ENCODE data around the gene UVRAG. TPM values are rescaled to one million over a fixed set of nuclear protein-coding genes. Genes with fewer than 3 reads are reported as not detected.

UVRAG gene
- total and polyA plus RNA-seq, 2 of the 4 experiments (the other 2 are of a cell fraction), result 5.6 to 10.9 TPM

- dilution Hi-C loops (cut with HindIII; ENCODE audit: low sequenced_read_pairs, unreplicated experiment), result no loop called here
Measured at GRCh38 chr11:75919525-75919924, 104.5 kb downstream of the UVRAG start.

More at GRCh38 chr11:75919525-75919924, 104.5 kb downstream of the UVRAG start:
- no peak overlapping the region for H2AK5ac ChIP-seq (ENCODE audit: low read depth, low read length)
- peaks cover 2% of the 10 kb centered on the region for H3K4me1 ChIP-seq (ENCODE audit: control insufficient read depth, insufficient read depth, low read length)
- no peak overlapping the region for H2AK9ac ChIP-seq (replicated peaks; ENCODE audit: low read depth, low read length, poor library complexity)
- ATAC-seq (ENCODE audit: low read depth), result peak; percentile 42
- no peak overlapping the region for H4K91ac ChIP-seq (ENCODE audit: insufficient read depth, low read depth, low read length)
- no peak overlapping the region for H3K23ac ChIP-seq (ENCODE audit: low read depth, low read length)
- H3K9me3 ChIP-seq (ENCODE audit: control insufficient read depth, insufficient read depth, low read length), result no peaks in the 10 kb centered on the region
- H3K4me3 ChIP-seq (ENCODE audit: insufficient read depth, low read depth, low read length), result no peak overlapping the region
- no peak overlapping the region for H2AFZ ChIP-seq (replicated peaks; ENCODE audit: low read length, poor library complexity)
- no peak overlapping the region for H3K56ac ChIP-seq (ENCODE audit: extremely low read depth, insufficient read depth, low read length)
- no peak overlapping the region for H2BK120ac ChIP-seq (ENCODE audit: low read depth, low read length)
- H3K9ac ChIP-seq (ENCODE audit: low read depth, low read length), result no peak overlapping the region
- CTCF ChIA-PET, result interaction anchor here (1.4 kb wide), 1 partner anchor 288 kb away, joined by 3 read pairs; no protein-coding TSS in a partner anchor
- H3K14ac ChIP-seq (replicated peaks; ENCODE audit: low read depth, low read length), result no peak overlapping the region
- H3K27me3 ChIP-seq (ENCODE audit: control insufficient read depth, insufficient read depth, low read length), result no peaks in the 10 kb centered on the region
- WGBS, 2 experiments (ENCODE audit: extremely low coverage in 2 of 2, insufficient read length in 1 of 2), result 83% methylated on average over 1 of the region's 2 CpGs; no CpG with 5 or more reads in 1 of the 2 experiments
- H3K27ac ChIP-seq (ENCODE audit: insufficient read depth, low read length), result no peak overlapping the region
- no peaks in the 10 kb centered on the region for H3K9me1 ChIP-seq (ENCODE audit: insufficient read depth, low read length)
- no peak overlapping the region for H4K8ac ChIP-seq (ENCODE audit: low read depth in 2 of 2, low read length in 2 of 2)
- TF ChIP-seq CTCF (conservative IDR thresholded peaks at IDR 0.05; ENCODE audit: low read depth, low read length) (no peak), BHLHE40 (IDR thresholded peaks at IDR 0.05; ENCODE audit: low read depth, low read length) (no peak), MAZ (IDR thresholded peaks at IDR 0.05; ENCODE audit: borderline replicate concordance, low read depth, low read length) (no peak), RCOR1 (IDR thresholded peaks at IDR 0.05; ENCODE audit: insufficient replicate concordance, low read length) (no peak), RAD21 (IDR thresholded peaks at IDR 0.05; ENCODE audit: low read length) (no peak), SMC3 (IDR thresholded peaks at IDR 0.05; ENCODE audit: low read depth, low read length) (no peak), RFX5 (IDR thresholded peaks at IDR 0.05; ENCODE audit: low read depth, low read length) (no peak), MXI1 (IDR thresholded peaks at IDR 0.05; ENCODE audit: borderline replicate concordance, low read depth, low read length) (no peak), FOS (IDR thresholded peaks at IDR 0.05; ENCODE audit: low read depth, low read length) (no peak), ELK1 (IDR thresholded peaks at IDR 0.05; ENCODE audit: borderline replicate concordance, low read depth, low read length) (no peak), USF2 (IDR thresholded peaks at IDR 0.05; ENCODE audit: low read depth, low read length) (no peak)
- no peak overlapping the region for H2BK20ac ChIP-seq (ENCODE audit: low read depth, low read length)
- no peak overlapping the region for H3K4ac ChIP-seq (ENCODE audit: low read depth, low read length)
- no peak overlapping the region for H3K18ac ChIP-seq (ENCODE audit: low read depth, low read length)
- peak overlapping the region; percentile 57 for H3K4me2 ChIP-seq (ENCODE audit: low read depth, low read length)
- no peak overlapping the region for H2BK15ac ChIP-seq (ENCODE audit: low read depth, low read length)
- intact Hi-C loops (cut with micrococcal nuclease), result no loop called here
- no peak overlapping the region for H2BK5ac ChIP-seq (ENCODE audit: low read depth, low read length, poor library complexity, severe bottlenecking)
- H3K36me3 ChIP-seq (ENCODE audit: control insufficient read depth, insufficient read depth, low read length), result no peaks in the 10 kb centered on the region
- no peaks in the 10 kb centered on the region for H4K20me1 ChIP-seq (ENCODE audit: insufficient read depth, low read length)
- POLR2A ChIA-PET (ENCODE audit: unreplicated experiment), result no interaction called here
- no peak overlapping the region for H4K5ac ChIP-seq (ENCODE audit: low read depth, low read length)
- no peaks in the 10 kb centered on the region for H3K79me1 ChIP-seq (ENCODE audit: low read depth in 1 of 2, low read length in 2 of 2)
- no TSS peak for BruUV-seq (replicated peaks)
- in situ Hi-C loops (cut with MboI; ENCODE audit: low sequenced_read_pairs), result no loop called here
- DNase-seq, result peak; percentile 20

All from IMR-90 (cell line).